ENCODE data around the gene ACAA1. TPM values are rescaled to one million over a fixed set of nuclear protein-coding genes. Genes with fewer than 3 reads are reported as not detected.

Gene ACAA1
- total and polyA plus RNA-seq, 10 of the 15 experiments (the other 5 are each of a cell fraction or from before 2014, with no cell fraction given): 5.7 to 85.4 (median 60.6) TPM

- Histone ChIP-seq H3K9ac (ENCODE audit: control insufficient read depth, insufficient read depth, low read length) (no peak overlapping the region), H3K4me3 (no peak overlapping the region), H3K36me3 (ENCODE audit: control insufficient read depth in 2 of 2, insufficient read depth in 2 of 2, low read length in 1 of 2) (peaks cover 7 to 14% of the 10 kb centered on the region in 2 experiments; a peak in 3 of 4 replicates), H3K27ac (ENCODE audit: control insufficient read depth, insufficient read depth) (no peak overlapping the region), H2AFZ (ENCODE audit: control insufficient read depth, low read depth, low read length) (no peak overlapping the region), H3K4me2 (ENCODE audit: control insufficient read depth, insufficient read depth) (no peak overlapping the region), H3K27me3 (replicated peaks in 1 of 2; ENCODE audit: control insufficient read depth in 2 of 2, insufficient read depth in 2 of 2, low read length in 1 of 2) (no peaks in the 10 kb centered on the region; a peak in 1 of 4 replicates), H3K79me2 (ENCODE audit: control insufficient read depth, insufficient read depth, low read length) (no peaks in the 10 kb centered on the region), H4K20me1 (ENCODE audit: control insufficient read depth, insufficient read depth) (no peaks in the 10 kb centered on the region), H3K4me1 (ENCODE audit: control insufficient read depth, insufficient read depth, low read length) (peaks cover 6% of the 10 kb centered on the region; the same call in 1 of the 2 replicates), H3K9me3 (replicated peaks; ENCODE audit: control insufficient read depth, insufficient read depth, low read length) (no peaks in the 10 kb centered on the region)
- ChIA-PET CTCF (interaction anchor here (1.1 to 5.7 kb wide), 4 partner anchors 11 to 225 kb away, joined by 4 to 42 read pairs (median 10); no protein-coding TSS in a partner anchor), RAD21 (ENCODE audit: unreplicated experiment) (interaction anchor here (1.2 to 1.5 kb wide), 3 partner anchors 162 to 227 kb away, joined by 3 to 4 read pairs (median 3); partner anchors contain the start of genes SLC22A14 and XYLB), POLR2A (no interaction called here), SMC1A (ENCODE audit: uncharacterized antibody, unreplicated experiment) (interaction anchor here (1.0 to 1.8 kb wide), 3 partner anchors 11 to 161 kb away, joined by 3 to 4 read pairs (median 3); partner anchors contain the start of gene SLC22A14)
- over 99% methylated on average over 7 of the region's 7 CpGs for WGBS (ENCODE audit: insufficient coverage, insufficient replicate concordance, low lambda C conversion rate, missing lambda C conversion rate)
- BruUV-seq (replicated peaks): no TSS peak
- DNase-seq (ENCODE audit: low read depth, low spot score) (no peak), ATAC-seq (no peak), FAIRE-seq (no peak)
- in situ Hi-C loops (cut with MboI) (loop anchor here (5.0 kb wide), 1 partner anchor 362 kb away; no protein-coding TSS in a partner anchor), intact Hi-C loops (cut with micrococcal nuclease; ENCODE audit: unreplicated experiment) (loop anchor here (5.0 kb wide), 4 partner anchors 117 to 227 kb away; partner anchors contain the start of genes SLC22A14 and XYLB)
- 0 out of 2 replicates have a peak, but pooled peaks have one; percentile 17 for TF ChIP-seq POLR2A (IDR thresholded peaks at IDR 0.05; ENCODE audit: low read depth, low read length)
- TF ChIP-seq PAX5 (IDR thresholded peaks at IDR 0.05; ENCODE audit: borderline replicate concordance, low read depth, low read length): no peak
Measured at GRCh38 chr3:38119821-38120692, 16.9 kb downstream of the ACAA1 start.

- Histone ChIP-seq H3K4me1 (ENCODE audit: control insufficient read depth, insufficient read depth, low read length) (peaks cover 6% of the 10 kb centered on the region; the same call in 1 of the 2 replicates), H3K27ac (ENCODE audit: control insufficient read depth, insufficient read depth) (no peak overlapping the region), H3K27me3 (replicated peaks in 1 of 2; ENCODE audit: control insufficient read depth in 2 of 2, insufficient read depth in 2 of 2, low read length in 1 of 2) (no peaks in the 10 kb centered on the region; a peak in 1 of 4 replicates), H3K4me2 (ENCODE audit: control insufficient read depth, insufficient read depth) (no peak overlapping the region), H3K9ac (ENCODE audit: control insufficient read depth, insufficient read depth, low read length) (no peak overlapping the region), H3K36me3 (ENCODE audit: control insufficient read depth in 2 of 2, insufficient read depth in 2 of 2, low read length in 1 of 2) (peaks cover 3 to 14% of the 10 kb centered on the region in 2 experiments; a peak in 3 of 4 replicates), H3K9me3 (replicated peaks; ENCODE audit: control insufficient read depth, insufficient read depth, low read length) (no peaks in the 10 kb centered on the region), H3K4me3 (no peak overlapping the region), H2AFZ (ENCODE audit: control insufficient read depth, low read depth, low read length) (no peak overlapping the region), H3K79me2 (ENCODE audit: control insufficient read depth, insufficient read depth, low read length) (no peaks in the 10 kb centered on the region), H4K20me1 (ENCODE audit: control insufficient read depth, insufficient read depth) (no peaks in the 10 kb centered on the region)
- BruUV-seq (replicated peaks): no TSS peak
- ChIA-PET POLR2A (no interaction called here), RAD21 (ENCODE audit: unreplicated experiment) (interaction anchor here (1.0 to 1.2 kb wide), 2 partner anchors 179 to 225 kb away, joined by 3 read pairs; no protein-coding TSS in a partner anchor), CTCF (interaction anchor here (0.7 to 5.7 kb wide), 10 partner anchors 9 to 866 kb away, joined by 3 to 42 read pairs (median 6); partner anchors contain the start of gene DLEC1), SMC1A (ENCODE audit: uncharacterized antibody, unreplicated experiment) (interaction anchor here (0.9 to 4.0 kb wide), 4 partner anchors 9 to 179 kb away, joined by 3 to 20 read pairs (median 4); partner anchors contain the start of gene SLC22A14)
- ATAC-seq (no peak), DNase-seq (ENCODE audit: low read depth, low spot score) (no peak), FAIRE-seq (no peak)
- intact Hi-C loops (cut with micrococcal nuclease; ENCODE audit: unreplicated experiment) (loop anchor here (5.0 kb wide), 4 partner anchors 118 to 228 kb away; partner anchors contain the start of genes SLC22A14 and XYLB), in situ Hi-C loops (cut with MboI) (loop anchor here (5.0 kb wide), 1 partner anchor 363 kb away; no protein-coding TSS in a partner anchor)
- WGBS (ENCODE audit: insufficient coverage, insufficient replicate concordance, low lambda C conversion rate, missing lambda C conversion rate): 100% methylated on average over 1 of the region's 1 CpG
- TF ChIP-seq PBX3 (IDR thresholded peaks at IDR 0.05; ENCODE audit: insufficient replicate concordance, low read depth, low read length) (no peak), TBL1XR1 (IDR thresholded peaks at IDR 0.05; ENCODE audit: low read depth, low read length) (no peak), ZNF384 (IDR thresholded peaks at IDR 0.05; ENCODE audit: borderline replicate concordance, low read depth, low read length) (no peak), IKZF1 (conservative IDR thresholded peaks at IDR 0.05) (no peak), CTCF (IDR thresholded peaks at IDR 0.05 in 2 of 3, conservative IDR thresholded peaks at IDR 0.05 in 1 of 3; ENCODE audit: control insufficient read depth in 2 of 3, extremely low read depth in 1 of 3, insufficient read depth in 1 of 3, low read depth in 3 of 3, low read length in 3 of 3) (no peak), FOS (IDR thresholded peaks at IDR 0.05; ENCODE audit: borderline replicate concordance, extremely low read depth, insufficient read length) (no peak), SPI1 (IDR thresholded peaks at IDR 0.05; ENCODE audit: borderline replicate concordance, insufficient read depth, low read depth, low read length) (no peak), CEBPB (IDR thresholded peaks at IDR 0.05; ENCODE audit: borderline replicate concordance in 1 of 2, low read depth in 2 of 2, low read length in 2 of 2) (no peak), SIN3A (IDR thresholded peaks at IDR 0.05; ENCODE audit: low read depth, low read length) (no peak), CBFB (IDR thresholded peaks at IDR 0.05; ENCODE audit: low read depth) (no peak)
Measured at GRCh38 chr3:38119248-38119544, 17.7 kb downstream of the ACAA1 start.

All from GM12878 (cell line).